ELR (cell line): ENCODE data around the gene RASGEF1B.
A peak's percentile ranks its signal among the peaks of the same experiment; 100 is the strongest.

ENCODE experiments used
- DNase-seq: peaks from one replicate; pipeline ENCODE4 v3.0.0-alpha.2; 2015; ENCODE audit warnings: low read depth

Gene RASGEF1B

GRCh38 chr4:81471588-81472280 lies at the start of gene RASGEF1B:
Gene RASGEF1B, minus strand, starts transcription at chr4:81471907. Its CDS starts 12,399 bp downstream, at chr4:81459508.
- peak; percentile 11 for DNase-seq

DNA sequence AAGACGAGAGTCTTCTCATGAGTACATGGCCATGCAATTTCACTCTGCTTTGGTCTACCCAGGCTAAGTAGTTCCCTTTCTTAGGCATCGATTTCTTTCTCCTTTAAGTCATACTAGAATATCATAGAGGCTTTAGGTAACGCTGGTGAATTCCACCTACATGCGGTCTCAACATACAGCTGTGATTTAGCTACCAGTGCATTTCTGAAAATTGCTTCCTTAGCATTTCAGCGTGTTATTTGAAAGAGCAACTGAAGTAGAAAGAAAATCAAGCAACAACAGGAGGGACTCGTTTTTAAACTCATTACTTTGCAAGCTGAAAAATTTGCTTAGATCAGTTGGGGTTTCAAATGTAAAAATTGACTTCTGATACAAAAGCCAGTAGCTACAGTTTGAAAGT lies 48.1 kb upstream of the RASGEF1B start:
- no peak for DNase-seq

- DNase-seq = no peak
Observed at GRCh38 chr4:81519427-81519773, 47.7 kb upstream of the RASGEF1B start.

- DNase-seq = no peak
Observed at GRCh38 chr4:81518762-81519426, 47.2 kb upstream of the RASGEF1B start.

DNA sequence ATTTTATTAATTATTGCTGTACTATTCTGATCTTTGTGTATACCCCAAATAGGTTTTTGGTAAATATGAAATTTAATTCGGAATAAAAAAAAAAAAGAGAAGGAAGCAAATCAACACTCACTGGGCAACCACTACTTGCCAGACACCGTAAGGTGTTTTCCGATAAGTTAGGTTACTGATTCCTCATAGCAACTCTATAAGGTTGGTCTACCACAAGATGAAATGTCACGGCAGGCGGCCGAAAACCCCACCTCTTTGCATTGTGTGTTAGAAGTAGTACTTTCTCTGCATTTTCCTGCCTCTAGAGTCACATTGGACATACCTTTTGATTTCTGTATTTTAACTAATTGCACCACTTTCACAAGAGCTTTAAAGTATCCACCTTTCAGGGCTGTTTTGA lies 44.5 kb upstream of the RASGEF1B start:
- DNase-seq = no peak

DNA sequence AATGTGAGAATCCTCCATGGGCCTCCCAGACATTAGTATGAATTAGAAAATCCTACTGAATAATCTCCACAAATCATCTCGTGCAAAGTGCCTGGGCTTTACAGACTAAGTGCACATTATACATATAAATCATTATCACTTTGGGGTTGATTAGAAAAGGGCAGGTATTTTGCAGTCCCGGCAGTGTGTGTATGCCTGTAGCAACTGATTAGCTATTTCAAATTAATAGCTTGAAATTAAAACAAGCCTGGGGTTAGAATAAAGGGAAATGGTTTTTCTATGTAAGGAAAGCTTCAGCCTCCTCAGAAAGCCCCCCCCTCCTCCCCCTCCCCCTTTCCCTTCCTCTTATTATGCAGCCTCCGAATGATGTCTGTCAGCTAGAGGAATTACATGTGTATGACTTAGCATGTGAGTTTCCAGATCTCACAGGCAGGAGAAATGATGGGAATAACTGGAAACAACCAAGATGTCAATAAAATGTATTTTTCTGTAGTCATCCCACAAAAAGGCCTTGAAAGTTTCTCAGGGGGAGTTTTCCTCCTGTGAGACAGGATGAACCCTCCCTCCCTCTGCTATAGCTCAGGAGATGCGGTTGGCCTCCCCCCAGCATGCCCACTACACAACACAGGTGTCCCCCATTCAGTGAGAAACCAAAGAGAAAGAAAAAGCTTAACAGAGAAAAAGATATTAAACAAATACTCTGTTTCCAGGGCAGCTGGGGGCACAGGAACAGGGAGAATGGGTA lies 41.2 kb upstream of the RASGEF1B start:
- DNase-seq = no peak

GRCh38 chr4:81512001-81512756 lies 40.5 kb upstream of the RASGEF1B start:
- DNase-seq = no peak

DNA sequence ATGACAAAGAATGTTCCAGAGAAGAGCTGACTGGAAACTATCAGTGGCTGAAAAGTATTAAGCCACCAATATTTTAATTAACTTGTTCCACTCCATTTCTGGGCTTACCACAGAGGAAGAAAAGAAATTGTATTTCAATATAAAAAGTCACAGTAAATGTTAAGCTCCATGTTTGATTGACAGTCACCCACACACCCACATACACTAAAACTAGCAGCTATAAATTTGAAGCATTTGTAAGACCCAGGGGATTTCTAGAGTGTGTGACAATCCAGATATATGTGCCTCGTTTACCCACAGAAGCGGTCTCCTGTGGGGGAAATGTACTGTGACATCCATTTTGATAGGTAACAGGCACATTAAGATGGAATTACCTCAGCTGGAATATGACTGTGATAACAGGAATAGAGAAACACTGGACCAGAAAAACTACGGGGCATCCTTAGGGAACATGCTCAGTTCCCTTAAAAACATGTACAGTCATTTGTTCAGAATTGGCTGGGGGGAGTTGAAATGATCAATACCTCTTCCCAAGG lies 39.0 kb upstream of the RASGEF1B start:
- DNase-seq = no peak

- no peak for DNase-seq
Observed at GRCh38 chr4:81509822-81510221, 38.1 kb upstream of the RASGEF1B start.

DNA sequence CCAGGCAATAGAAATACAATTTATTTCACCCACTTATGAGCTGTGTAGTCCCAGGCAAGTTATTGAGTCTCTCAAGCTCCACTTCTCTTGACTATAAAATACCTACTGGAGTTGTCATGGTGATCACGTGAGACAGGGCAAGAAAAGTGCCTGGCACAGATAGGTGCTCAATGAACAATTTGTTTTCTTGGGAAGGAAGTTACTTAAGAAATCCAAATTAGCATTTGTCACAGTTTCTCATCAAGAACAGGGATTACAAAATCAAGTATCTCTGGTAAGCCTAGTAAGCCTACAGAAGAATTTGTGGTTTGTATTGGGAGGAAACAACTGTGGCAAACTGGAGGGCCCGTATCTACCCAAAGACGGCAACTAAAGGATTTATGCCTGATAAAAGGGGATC lies 37.5 kb upstream of the RASGEF1B start:
- no peak for DNase-seq

- no peak for DNase-seq
Observed at GRCh38 chr4:81508411-81509185, 36.9 kb upstream of the RASGEF1B start.

- DNase-seq = no peak
Observed at GRCh38 chr4:81507530-81507929, 35.8 kb upstream of the RASGEF1B start.

DNA sequence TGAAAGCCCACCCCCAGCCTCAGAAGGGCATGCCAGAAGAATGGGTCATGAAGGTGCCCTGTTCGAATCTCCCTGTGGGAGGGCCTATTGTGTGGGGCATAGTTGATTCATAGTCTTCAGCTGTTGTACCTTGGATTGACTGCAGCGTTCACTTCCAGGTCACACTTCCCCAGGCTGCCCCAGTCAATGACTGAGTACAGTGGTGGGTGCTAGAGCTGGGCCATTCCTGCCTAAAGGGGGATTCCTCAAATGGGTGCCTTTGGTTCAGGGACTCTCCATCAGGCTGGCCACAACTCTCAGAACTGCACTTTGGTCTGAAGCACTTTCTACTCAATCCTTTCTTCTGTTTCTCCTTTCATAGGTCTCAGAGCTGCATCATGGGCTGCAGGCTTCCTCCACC lies 35.0 kb upstream of the RASGEF1B start:
- no peak for DNase-seq

- no peak for DNase-seq
Observed at GRCh38 chr4:81505726-81506125, 34.0 kb upstream of the RASGEF1B start.

GRCh38 chr4:81505004-81505598 lies 33.4 kb upstream of the RASGEF1B start:
- no peak for DNase-seq

DNA sequence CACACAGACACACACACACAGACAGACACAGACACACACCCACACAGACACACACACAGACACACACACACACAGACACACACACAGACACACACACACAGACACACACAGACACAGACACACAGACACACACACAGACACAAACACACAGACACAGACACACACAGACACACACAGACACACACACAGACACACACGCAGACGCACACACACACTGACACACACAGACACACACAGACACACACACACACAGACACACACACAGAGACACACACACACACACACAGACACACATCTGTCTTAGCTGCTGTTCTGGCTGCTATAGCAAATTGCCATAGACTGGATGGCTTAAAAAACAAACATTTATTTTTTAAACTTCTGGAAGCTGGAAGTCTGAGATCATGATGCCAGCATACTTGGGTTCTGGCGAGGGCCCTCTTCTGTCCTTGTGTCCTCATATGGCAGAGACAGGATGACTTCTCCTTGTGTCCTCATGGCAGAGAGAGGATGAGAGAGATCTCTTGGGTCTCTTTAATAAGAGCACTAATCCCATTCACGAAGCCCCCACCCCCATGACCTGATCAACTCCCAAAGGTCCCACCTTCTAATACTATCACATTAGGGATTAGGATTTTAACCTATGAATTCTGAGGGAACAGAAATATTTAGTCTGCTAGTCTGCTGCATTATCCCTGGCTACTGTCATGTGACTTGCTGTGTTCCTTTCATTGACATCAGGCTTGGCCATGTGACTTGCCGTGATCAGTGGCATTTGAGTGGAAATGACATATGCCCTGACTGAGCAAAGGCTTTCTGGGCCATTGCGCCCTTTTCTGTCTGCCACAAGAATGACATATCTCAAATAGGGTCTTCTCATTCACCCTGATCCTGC lies 32.7 kb upstream of the RASGEF1B start:
- DNase-seq = no peak

DNA sequence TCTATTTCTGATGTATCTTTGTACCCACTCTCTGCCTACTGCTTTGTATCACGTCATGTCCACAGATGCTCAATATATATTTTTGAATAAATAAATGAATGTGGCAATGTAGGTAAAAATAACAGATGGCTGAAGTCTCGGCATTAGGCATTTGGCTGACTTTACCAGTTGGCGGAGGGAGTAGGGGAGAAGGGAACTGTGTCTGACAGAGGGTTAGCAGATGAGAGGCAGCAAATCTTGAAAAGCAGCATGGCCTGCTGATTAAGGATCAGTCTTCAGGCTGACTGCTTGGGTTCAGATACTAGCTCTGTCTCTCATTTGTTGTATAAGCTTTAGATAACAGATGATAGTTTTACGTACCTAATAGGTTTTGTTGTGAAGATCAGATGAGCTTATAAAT lies 31.9 kb upstream of the RASGEF1B start:
- no peak for DNase-seq

GRCh38 chr4:81502564-81502963 lies 30.9 kb upstream of the RASGEF1B start:
- DNase-seq = no peak

GRCh38 chr4:81499840-81500239 lies 28.1 kb upstream of the RASGEF1B start:
- DNase-seq = no peak

DNA sequence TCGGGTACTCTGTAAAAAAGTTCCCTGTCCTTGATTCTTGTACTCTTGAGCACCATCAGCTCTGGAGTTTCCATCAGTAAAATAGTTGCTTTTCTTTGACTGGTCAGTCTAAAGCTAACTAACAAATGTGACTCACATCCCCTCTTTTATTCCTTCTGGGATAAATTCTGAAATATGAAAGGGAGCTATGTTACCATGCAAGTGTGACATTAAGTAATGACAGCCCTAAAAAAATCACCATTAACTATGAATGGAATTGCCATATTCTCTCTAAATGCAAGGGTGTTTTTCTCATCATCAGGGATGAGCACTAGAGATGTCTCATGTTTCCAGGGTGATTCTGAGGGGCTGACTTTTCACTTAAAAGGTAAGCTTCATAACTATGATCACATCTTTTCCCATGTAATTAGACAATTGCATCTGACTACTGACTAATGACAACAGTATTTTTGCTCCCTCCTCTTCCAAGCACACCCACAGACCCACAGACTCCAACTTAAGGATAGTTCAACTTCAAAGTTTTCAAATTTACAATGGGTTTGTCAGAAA lies 26.9 kb upstream of the RASGEF1B start:
- DNase-seq = no peak
